GM19468 (cell line): ENCODE results near the gene ISOC2.
"Not testable (repeated sequence)": the region's sequence is repeated elsewhere in the genome, so short reads cannot be mapped to it uniquely, and the experiment has no call there.

ENCODE experiments used
- ATAC-seq: cut with Tn5 transposase; IDR thresholded peaks from one replicate; pipeline ENCODE4 v1.9.1; 2021; ENCODE audit warnings: mild to moderate bottlenecking, moderate library complexity, moderate number of reproducible peaks; ENCODE audit not compliant: unreplicated experiment; ENCODE audit errors: extremely low read depth

ISOC2 gene

GRCh38 chr19:55419624-55420236 is 41.7 kb downstream of the ISOC2 start:
- no peak for ATAC-seq

GRCh38 chr19:55419103-55419502 is 42.3 kb downstream of the ISOC2 start:
- no peak for ATAC-seq

GRCh38 chr19:55418185-55418584 is 43.3 kb downstream of the ISOC2 start:
- no peak for ATAC-seq

- no peak for ATAC-seq
Measured at GRCh38 chr19:55410168-55410567, 51.3 kb downstream of the ISOC2 start.

GRCh38 chr19:55409179-55409578 is 52.3 kb downstream of the ISOC2 start:
- ATAC-seq, result not testable (repeated sequence)

- no peak for ATAC-seq
Measured at GRCh38 chr19:55408533-55408872, 52.9 kb downstream of the ISOC2 start.

GRCh38 chr19:55407800-55408532 is 53.5 kb downstream of the ISOC2 start:
- peak; percentile 70 for ATAC-seq

GRCh38 chr19:55407550-55407799 is 54.0 kb downstream of the ISOC2 start, which contains the start of gene UBE2S:
Gene UBE2S, minus strand, starts transcription at chr19:55407788. Its CDS starts 199 bp downstream, at chr19:55407589.
- peak; percentile 75 for ATAC-seq

- no peak for ATAC-seq
Measured at GRCh38 chr19:55406826-55407549, 54.5 kb downstream of the ISOC2 start.

GRCh38 chr19:55406091-55406825 is 55.2 kb downstream of the ISOC2 start:
- ATAC-seq, result no peak

GRCh38 chr19:55405638-55406037 is 55.8 kb downstream of the ISOC2 start:
- ATAC-seq, result no peak
